Measurements from ENCODE around the gene BPIFA3. TPM values are rescaled to one million over a fixed set of nuclear protein-coding genes. Genes with fewer than 3 reads are reported as not detected.
A peak's percentile ranks its signal among the peaks of the same experiment; 100 is the strongest.

Gene BPIFA3
- total and polyA plus RNA-seq, 2 of the 13 experiments (the other 11 are each of a cell fraction or from before 2014, with no cell fraction given) = not detected

- TF ChIP-seq PRDM4 (CRISPR knock-in tag; IDR thresholded peaks at IDR 0.05; ENCODE audit: borderline replicate concordance) (no peak), HDAC2 (CRISPR knock-in tag; IDR thresholded peaks at IDR 0.05) (no peak)
Observed at GRCh38 chr20:33236351-33236750, 19.2 kb downstream of the BPIFA3 start (continued).

- ChIA-PET CTCF (ENCODE audit: low intra/inter-chr PET ratio, low total read pairs) (no interaction called here), POLR2A (no interaction called here)
- Histone ChIP-seq H3K4me1 (ENCODE audit: insufficient read depth, low read length) (no peaks in the 10 kb centered on the region), H3K4me3 (replicated peaks in 1 of 3; ENCODE audit: insufficient read depth in 1 of 3, low read depth in 2 of 3, low read length in 3 of 3) (no peak overlapping the region), H3K9ac (ENCODE audit: insufficient read depth, low read depth, low read length) (no peak overlapping the region), H2AFZ (ENCODE audit: low read length) (no peak overlapping the region), H3K27me3 (ENCODE audit: control insufficient read depth in 1 of 2, insufficient read depth in 2 of 2, low read length in 2 of 2) (peaks cover 0 to 13% of the 10 kb centered on the region in 2 experiments; a peak in 3 of 5 replicates), H3K27ac (ENCODE audit: extremely low read length, insufficient read depth, low read length) (no peak overlapping the region), H3K4me2 (ENCODE audit: low read depth, low read length) (no peak overlapping the region), H4K20me1 (ENCODE audit: insufficient read depth, low read length) (no peaks in the 10 kb centered on the region), H3K9me3 (ENCODE audit: low read length) (no peaks in the 10 kb centered on the region), H3K36me3 (replicated peaks in 1 of 2; ENCODE audit: control insufficient read depth in 1 of 2, insufficient read depth in 2 of 2, low read length in 2 of 2) (no peaks in the 10 kb centered on the region), H3K79me2 (ENCODE audit: insufficient read depth, low read length) (no peaks in the 10 kb centered on the region)
- BruUV-seq (replicated peaks) = no TSS peak
- DNase-seq (ENCODE audit: low spot score) (no peak), ATAC-seq (no peak), FAIRE-seq (no peak)
- intact Hi-C loops (cut with micrococcal nuclease; ENCODE audit: unreplicated experiment) (no loop called here), in situ Hi-C loops (cut with HindIII; ENCODE audit: extremely low pct_ligation_motif_present, low pct_unique_long_range_greater_than_20kb) (no loop called here)
- TF ChIP-seq KDM5A (IDR thresholded peaks at IDR 0.05; ENCODE audit: borderline replicate concordance, low read length) (no peak), MAZ (IDR thresholded peaks at IDR 0.05; ENCODE audit: borderline replicate concordance, low read depth, low read length) (no peak), MAZ (CRISPR knock-in tag; IDR thresholded peaks at IDR 0.05; ENCODE audit: low read depth) (no peak), CREB1 (IDR thresholded peaks at IDR 0.05) (peak; percentile 90), CREB1 (CRISPR knock-in tag; IDR thresholded peaks at IDR 0.05) (no peak), ZNF264 (CRISPR knock-in tag; IDR thresholded peaks at IDR 0.05) (no peak), ATF7 (IDR thresholded peaks at IDR 0.05) (peak; percentile 91), ATF7 (CRISPR knock-in tag; IDR thresholded peaks at IDR 0.05) (no peak), ZNF570 (CRISPR knock-in tag; IDR thresholded peaks at IDR 0.05; ENCODE audit: borderline replicate concordance) (no peak), ZSCAN31 (CRISPR knock-in tag; IDR thresholded peaks at IDR 0.05; ENCODE audit: low read depth) (no peak), NRL (CRISPR knock-in tag; IDR thresholded peaks at IDR 0.05; ENCODE audit: borderline replicate concordance) (no peak)
- 34% methylated on average over 6 of the region's 6 CpGs for WGBS (ENCODE audit: low lambda C conversion rate)
Observed at GRCh38 chr20:33237989-33238388, 20.8 kb downstream of the BPIFA3 start.

Measured in HepG2 (cell line).